ENCODE results near the gene BCL2L12. TPM values are rescaled to one million over a fixed set of nuclear protein-coding genes. Genes with fewer than 3 reads are reported as not detected.

Gene BCL2L12
- total RNA-seq, 1 experiment from 2014 or later: 145 TPM

GRCh38 chr19:49663224-49663623, 2.5 kb upstream of the BCL2L12 start:
- H4K91ac ChIP-seq (ENCODE audit: insufficient read length, low read depth, low read length): no peak overlapping the region
- H3K56ac ChIP-seq (ENCODE audit: insufficient read length, low read depth, low read length): no peak overlapping the region
- no peak for TF ChIP-seq CTCF (conservative IDR thresholded peaks at IDR 0.05)
- no peaks in the 10 kb centered on the region for H4K20me1 ChIP-seq (ENCODE audit: control insufficient read depth, insufficient read depth, insufficient read length)
- H2BK12ac ChIP-seq (ENCODE audit: insufficient read length, low read depth, low read length): no peak overlapping the region
- no peak overlapping the region for H3T11ph ChIP-seq (ENCODE audit: low read length)
- peaks cover 3% of the 10 kb centered on the region for H3K27me3 Mint-ChIP-seq (ENCODE audit: low read depth)
- no peak overlapping the region for H3K18ac ChIP-seq (ENCODE audit: insufficient read length, low read depth, low read length)
- H3K4ac ChIP-seq (ENCODE audit: low read depth, low read length): no peak overlapping the region
- H2AK5ac ChIP-seq (ENCODE audit: insufficient read length, low read length): no peak overlapping the region
- H3K79me1 ChIP-seq (ENCODE audit: insufficient read depth, low read depth, low read length, poor library complexity, severe bottlenecking): peaks cover 11% of the 10 kb centered on the region
- no peak overlapping the region for H2BK20ac ChIP-seq (ENCODE audit: low read depth, low read length, poor library complexity, severe bottlenecking)
- peaks cover 7 to 8% of the 10 kb centered on the region in 2 experiments for H3K9me3 Mint-ChIP-seq
- H3K4me3 Mint-ChIP-seq: peak overlapping the region; percentile 34 to 99; a peak in 3 of 5 replicates
- H2BK5ac ChIP-seq (ENCODE audit: insufficient read length, low read length): no peak overlapping the region
- no peaks in the 10 kb centered on the region for H3K9me3 ChIP-seq (ENCODE audit: control insufficient read depth, low read depth, low read length)
- H2BK15ac ChIP-seq (ENCODE audit: low read depth, low read length): no peak overlapping the region
- no peak overlapping the region for H2BK120ac ChIP-seq (ENCODE audit: low read depth, low read length, poor library complexity, severe bottlenecking)
- no peak overlapping the region for H4K8ac ChIP-seq (replicated peaks; ENCODE audit: insufficient read length, low read depth, low read length)
- H3K4me1 ChIP-seq (ENCODE audit: insufficient read depth, low read length): no peaks in the 10 kb centered on the region
- H3K23me2 ChIP-seq (ENCODE audit: insufficient read length, low read depth, low read length, poor library complexity, severe bottlenecking): peaks cover 18% of the 10 kb centered on the region
- no peak overlapping the region for H3K4me2 ChIP-seq (ENCODE audit: insufficient read depth, insufficient read length, low read length)
- no peak overlapping the region for H3K27ac ChIP-seq (ENCODE audit: insufficient read length, low read depth, low read length)
- WGBS (ENCODE audit: extremely low coverage, insufficient read length, low lambda C conversion rate): no CpG with 5 or more reads among the region's 12 CpGs
- H3K23ac ChIP-seq (ENCODE audit: insufficient read length, low read depth, low read length): no peak overlapping the region
- no peak overlapping the region for H2AFZ ChIP-seq (ENCODE audit: low read length)
- H3K14ac ChIP-seq (ENCODE audit: insufficient read depth, low read length): no peak overlapping the region
- no peak overlapping the region for H4K5ac ChIP-seq (ENCODE audit: insufficient read length, low read depth, low read length)
- no peak for DNase-seq
- H3K27me3 ChIP-seq (ENCODE audit: insufficient read depth, low read length): no peaks in the 10 kb centered on the region
- H3K9ac ChIP-seq (ENCODE audit: extremely low read depth, insufficient read length, low read length): no peak overlapping the region
- H3K36me3 Mint-ChIP-seq (ENCODE audit: insufficient read depth in 1 of 3, low read depth in 3 of 3): peaks cover 39 to 65% (median 61%) of the 10 kb centered on the region in 3 experiments
- peaks cover 12 to 34% of the 10 kb centered on the region in 2 experiments for H3K4me1 Mint-ChIP-seq
- H3K27ac Mint-ChIP-seq: no peak overlapping the region; a peak in 2 of 7 replicates
- H3K79me2 ChIP-seq (ENCODE audit: insufficient read depth, low read length): peaks cover 5% of the 10 kb centered on the region; the same call in 1 of the 2 replicates
